Umbilical cord (tissue), 2 donors: ENCODE data around the gene PEX14. TPM values are rescaled to one million over a fixed set of nuclear protein-coding genes. Genes with fewer than 3 reads are reported as not detected.

Source experiments
- DNase-seq: peaks from one replicate; pipeline ENCODE4 v3.0.0-alpha.2; 2015; ENCODE audit warnings: low spot score
- total RNA-seq: library from RNA; depleted of rRNA; stranded (reverse); fragments of >200 nt; gene quantifications from one replicate; pipeline ENCODE4 v1.2.3, GENCODE V29; 2014; ENCODE audit warnings: low replicate concordance; ENCODE audit not compliant: insufficient read depth

The PEX14 gene
- total RNA-seq, 1 donor from 2014 or later, result 22.1 TPM

DNA sequence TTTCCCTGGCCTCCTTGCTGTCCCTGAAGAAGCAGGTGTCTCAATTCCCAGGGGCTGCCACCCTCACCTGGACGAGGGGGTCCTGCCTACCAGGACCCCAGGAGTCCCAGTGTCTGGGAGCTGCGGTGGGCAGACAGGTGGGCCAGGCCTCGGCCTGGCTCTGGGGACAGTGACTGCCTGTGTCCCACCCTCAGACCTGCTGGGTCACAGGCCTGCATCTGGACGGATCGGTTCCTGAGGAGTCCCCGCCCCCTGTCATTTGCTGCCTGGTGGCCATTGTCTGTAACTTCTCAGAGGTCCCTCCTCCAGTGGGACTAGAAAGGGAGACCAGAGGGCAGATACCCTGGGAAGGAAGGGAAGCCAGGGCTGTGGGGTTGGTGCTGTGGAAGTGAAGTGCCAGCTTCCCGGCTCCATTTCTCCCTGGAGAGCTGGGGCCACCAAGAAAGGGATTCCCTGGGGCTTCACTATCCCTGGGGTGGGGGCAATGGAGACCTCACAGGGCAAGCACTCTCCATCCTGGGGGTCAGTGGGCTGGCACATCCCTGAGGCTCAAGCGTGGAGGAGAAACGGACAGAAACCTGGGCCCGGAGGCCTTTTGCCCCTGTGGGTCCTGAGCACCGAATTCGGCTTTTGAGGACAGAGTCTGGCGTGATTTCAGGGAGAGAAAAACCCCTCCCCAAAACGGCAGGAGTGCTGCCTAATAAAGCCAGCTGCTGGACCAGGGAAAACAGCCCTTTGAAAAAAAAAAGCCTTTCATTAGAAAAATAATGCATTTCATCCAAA is 157.3 kb downstream of the PEX14 start:
- DNase-seq, result peak; percentile 51

DNA sequence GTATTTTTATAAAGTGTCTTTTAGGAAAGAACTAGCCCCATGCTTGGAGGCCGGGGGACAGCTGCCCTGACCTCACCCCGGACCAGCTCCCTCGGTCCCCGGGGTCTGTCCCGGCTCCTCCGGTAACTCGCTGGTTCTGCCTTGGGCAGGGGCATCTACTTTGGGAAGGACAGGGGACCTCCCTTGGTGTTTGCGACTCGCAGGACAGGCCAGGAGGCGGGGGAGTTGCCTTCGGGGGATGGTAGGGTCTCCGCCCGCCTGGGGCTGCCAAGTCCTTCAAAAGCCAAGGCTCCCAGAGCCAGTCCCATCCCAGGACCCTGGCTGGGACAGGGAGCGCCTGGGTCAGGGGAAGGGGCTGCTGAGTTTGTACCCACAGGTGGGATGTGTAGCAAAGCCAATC is 157.9 kb downstream of the PEX14 start:
- DNase-seq, result no peak

DNA sequence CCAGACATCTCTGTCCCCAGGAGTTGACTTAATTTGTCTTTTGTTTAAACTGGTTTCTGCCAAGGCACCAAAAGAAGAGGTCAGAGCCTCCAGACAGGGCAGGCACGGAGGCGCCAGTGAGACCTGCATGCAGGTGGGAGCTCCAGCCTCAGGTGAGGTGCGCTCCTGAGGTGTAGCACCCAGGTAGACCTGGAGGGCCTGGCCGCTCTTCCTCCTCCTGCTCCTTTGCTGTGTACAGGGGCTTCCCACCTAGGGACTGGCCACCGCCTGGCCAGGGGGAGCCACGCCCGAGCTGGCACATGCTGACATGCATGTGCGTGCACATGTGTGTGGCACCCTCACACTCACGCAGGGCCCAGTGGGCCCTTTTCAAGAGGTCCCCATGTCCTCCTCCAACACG is 158.7 kb downstream of the PEX14 start:
- no peak for DNase-seq

DNA sequence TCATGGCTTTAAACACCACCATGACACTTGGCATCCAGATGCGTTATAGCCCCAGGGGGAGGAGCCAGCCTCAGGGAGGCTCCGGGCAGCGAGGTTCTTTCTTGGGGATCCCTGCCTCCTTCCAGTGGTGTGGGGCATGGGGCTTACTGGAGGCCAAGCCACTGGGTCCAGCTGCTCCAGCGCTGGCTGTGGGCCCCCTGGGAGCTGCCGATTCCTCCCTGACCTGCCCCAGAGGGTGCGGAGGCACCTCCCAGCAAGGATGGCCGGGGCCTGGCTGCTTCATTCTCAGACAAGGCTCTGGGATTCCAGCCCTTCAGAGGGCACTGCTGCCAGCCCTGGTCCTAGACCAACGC is 159.3 kb downstream of the PEX14 start:
- no peak for DNase-seq

DNA sequence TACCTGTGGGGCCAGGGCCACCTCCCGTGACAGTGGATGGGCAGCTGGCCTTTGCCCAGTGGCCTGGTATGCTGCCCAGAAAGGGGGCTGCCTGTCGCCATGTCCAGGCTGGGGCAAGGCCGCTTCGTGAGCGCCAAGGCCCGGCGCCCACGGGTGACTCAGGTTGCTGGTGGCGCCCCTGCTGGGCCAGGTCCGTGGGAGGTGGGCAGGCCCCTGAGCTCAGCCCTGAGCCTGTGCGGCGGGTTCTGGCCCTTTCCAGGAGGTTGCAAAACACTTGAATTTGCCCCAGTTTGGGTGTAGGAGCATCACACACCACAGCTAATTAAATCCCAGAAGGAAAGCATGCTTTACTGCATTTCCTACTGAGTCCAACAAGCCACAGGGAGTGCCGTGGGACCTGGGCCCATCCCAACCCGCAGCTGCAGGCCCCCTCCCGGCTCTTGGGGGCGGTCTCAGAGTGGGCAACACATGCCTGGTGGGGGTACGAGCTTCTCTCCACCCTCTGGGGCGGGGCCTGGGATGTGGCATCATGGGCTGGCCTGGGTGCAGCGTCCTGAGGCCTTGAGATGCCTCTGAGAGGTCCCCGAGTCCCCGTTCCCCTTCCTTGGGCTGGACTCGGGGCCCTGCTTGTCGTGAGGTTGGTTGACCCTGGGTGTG is 159.8 kb downstream of the PEX14 start:
- peak; percentile 62 for DNase-seq

DNA sequence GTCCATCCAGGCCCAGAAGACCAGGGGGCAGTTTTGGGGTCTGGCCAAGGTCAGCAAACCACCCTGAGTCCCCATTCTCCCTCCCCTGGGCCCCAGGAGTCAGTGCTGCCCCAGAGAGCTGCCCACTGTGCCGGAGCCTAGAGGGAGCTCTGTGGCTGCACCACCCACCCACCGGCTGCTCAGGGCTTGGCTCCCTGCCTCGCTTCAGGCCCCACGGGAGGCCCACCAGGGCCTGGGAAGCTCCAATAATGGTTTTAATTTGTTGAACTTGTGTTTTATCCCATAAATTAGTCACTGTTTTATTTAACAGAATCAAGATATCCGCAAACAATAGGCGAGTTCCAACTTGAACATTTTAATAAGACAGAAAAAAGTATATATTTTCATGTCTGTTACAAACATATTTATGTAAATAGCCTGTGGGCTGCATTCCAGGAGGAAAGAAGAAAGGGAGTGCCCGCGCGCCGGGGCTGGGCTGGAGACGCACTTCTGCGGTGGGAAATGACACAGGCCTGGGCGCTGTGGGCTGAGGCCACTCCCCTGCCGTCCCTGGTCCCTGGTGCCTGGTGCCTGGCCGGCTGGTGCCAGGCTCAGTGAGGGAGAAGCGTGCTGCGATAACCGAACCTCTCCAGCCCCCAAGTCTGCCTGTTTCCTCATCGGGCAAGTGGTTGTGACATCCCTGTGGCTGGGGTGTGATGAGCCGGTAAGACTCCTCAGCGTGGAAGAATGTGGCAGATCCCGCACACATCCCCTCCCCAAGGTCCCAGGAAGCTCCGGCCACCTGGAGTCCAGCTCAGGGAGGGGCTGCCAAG is 160.5 kb downstream of the PEX14 start:
- DNase-seq, result peak; percentile 40

DNA sequence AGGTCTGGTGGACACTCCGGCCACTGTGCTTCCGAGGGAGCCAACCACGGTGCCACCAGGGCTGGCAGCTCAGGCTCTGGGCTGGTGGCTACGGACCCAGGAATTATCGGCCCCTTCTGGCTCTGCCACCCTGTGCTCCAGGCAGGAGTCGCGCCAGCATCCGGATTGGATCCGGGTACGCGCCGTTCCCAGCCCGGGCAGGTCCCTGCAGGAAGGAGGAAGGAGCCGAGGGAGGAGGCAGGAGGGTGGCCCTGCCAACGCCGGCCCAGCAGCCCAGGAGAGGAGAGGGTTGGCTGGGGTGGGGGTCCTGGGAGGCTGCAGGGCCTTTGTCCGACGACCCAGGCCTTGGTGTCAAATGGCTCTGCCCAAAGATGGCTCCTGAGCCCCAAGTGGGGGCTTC is 161.2 kb downstream of the PEX14 start:
- DNase-seq, result no peak

DNA sequence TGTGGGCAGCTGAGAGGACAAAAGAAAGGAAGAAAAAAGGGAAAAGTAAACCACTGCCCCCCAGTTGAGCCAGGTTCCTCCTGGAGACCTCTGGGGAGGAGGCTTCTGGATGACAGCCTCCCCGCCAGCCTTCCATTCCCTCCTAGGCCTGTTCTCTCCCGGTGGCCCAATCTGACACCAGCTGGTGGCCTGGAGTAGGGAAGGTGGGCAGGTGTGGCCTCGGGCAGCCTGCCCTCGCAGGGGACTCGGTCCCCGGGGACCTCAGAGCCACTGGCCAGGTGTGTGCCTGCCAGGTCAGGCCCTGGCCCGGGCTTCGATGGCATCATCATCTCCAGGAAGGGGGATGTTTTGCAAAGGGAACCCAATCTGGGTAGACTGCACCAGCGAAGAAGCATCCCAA is 162.7 kb downstream of the PEX14 start:
- DNase-seq, result no peak

DNA sequence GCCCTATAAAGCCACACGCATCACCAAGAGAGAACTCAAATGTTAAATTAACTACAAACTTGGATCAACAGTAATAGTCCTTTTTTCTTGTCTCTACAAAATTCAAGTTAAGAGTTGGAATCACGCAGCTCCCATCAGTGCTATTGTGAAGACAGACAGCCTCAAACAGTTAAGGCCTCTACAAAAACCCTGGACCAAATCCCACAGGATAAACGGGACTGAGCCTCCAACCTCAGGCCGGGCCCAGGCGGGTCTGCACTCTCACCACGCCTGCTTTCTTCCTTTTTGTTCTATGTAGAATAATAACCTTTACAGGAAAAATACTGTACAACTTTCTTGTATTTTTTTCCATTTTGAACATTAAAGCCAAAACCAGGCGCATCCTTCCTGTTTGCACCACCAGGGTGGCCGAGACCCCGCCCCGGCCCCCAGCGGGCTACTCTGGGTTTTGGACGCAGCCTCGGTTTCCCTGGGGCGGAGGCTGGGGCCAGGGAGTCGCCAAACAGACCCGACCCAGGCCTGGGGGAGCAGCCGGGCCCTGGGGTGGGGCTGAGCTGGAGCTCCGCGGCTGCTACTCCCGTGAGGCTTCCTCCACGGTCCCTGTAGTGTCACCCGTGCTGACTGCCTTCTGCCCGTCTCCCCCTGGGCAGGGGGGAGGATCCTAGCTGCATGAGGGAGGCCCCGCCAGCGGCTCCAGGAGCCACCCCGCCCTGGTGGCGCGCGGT is 163.2 kb downstream of the PEX14 start:
- peak; percentile 72 for DNase-seq

DNA sequence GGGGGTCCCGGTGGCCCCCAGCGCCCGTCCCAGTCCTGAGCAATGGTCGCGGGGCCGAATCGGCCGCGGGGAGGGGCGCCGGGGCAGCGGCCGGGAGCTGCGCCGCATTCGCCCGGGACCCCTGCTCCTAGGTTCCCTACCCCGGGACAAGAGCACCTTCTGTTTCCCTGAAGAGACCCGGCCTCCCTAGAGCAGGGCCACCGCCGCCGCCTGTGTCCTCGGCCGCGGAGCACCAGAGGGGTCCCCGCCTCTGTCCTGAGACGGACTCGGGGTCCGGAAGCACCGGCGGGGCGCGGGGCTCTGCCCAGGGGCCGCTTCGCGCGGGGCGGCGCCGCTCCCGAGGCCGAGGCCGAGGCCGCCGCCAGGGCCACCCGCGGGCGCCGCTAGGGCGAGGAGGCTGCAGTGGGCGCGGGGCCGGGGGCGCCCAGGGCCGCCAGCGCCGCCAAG is 163.8 kb downstream of the PEX14 start:
- DNase-seq, result no peak

DNA sequence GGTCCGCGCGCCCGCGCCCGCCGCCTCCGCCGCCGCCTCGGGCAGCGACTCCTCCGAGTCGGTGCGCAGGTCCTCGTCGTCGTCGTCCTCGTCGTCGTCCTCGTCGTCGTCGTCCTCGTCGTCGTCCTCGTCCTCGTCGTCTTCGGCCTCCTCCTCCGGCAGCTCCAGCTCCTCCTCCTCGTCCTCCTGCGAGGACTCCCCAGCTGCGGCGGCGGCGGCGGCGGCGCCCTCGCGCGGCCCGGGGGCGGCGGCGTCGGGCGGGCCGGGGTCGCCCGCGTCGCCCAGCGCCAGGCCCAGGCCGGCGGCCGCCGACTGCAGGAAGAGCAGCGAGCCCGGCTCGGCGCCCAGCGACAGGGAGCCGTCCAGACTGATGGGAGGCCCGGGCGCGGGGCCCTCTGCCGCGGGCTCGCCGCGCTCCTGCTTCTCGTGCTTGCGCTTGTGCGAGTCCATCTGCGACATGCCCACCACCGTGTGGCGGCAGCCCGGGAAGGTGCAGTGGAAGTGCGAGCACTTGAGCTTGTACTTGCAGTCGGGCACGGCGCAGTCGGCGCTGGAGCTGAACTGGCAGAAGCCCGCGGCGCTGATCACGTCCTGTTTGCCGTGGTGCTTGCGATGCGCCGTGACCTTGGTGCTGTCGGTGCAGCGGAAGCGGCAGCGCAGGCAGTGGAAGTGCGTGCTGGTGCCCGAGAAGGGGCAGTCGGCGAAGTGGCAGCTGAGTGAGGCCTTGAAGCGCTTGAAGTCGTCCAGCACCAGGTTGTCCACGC is 164.4 kb downstream of the PEX14 start:
- no peak for DNase-seq

DNA sequence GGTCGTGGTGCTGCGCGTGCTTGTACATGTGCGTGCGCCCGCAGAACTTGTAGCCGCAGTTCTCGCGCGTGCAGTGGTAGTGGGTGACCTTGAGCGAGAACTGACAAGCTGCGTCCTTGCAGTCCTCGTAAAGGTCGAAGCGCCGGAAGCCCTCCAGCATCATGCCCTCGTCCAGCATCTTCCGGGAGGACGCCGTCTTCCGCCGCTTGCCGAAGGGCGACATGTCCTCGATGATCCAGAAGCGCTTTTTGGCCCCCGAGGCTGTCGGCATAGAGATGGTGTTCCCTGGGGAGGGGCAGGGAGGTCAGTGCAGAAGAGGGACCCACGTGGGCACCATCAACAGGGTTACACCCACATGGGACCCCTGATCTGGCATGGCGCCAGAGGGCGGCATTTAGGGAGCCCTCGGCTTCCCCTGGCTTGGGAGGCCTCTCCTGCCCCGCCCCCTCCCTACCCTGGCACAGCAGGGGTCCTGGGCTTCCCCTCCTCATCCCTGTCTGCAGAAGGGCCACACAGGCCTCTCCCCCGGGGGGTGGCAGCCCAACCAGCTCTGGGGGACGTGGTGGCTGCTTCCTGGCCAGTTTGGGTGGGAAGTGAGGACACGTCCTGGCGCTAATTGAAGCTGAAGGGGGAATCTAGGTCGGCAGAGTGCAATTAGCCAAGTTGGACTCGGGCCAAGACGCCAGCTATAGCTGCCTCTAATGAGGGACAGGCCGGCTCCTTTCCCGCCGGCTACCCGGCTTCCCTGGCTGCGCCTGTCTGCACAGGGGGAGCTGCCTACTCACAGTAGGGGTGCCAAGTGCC is 165.2 kb downstream of the PEX14 start:
- no peak for DNase-seq

DNA sequence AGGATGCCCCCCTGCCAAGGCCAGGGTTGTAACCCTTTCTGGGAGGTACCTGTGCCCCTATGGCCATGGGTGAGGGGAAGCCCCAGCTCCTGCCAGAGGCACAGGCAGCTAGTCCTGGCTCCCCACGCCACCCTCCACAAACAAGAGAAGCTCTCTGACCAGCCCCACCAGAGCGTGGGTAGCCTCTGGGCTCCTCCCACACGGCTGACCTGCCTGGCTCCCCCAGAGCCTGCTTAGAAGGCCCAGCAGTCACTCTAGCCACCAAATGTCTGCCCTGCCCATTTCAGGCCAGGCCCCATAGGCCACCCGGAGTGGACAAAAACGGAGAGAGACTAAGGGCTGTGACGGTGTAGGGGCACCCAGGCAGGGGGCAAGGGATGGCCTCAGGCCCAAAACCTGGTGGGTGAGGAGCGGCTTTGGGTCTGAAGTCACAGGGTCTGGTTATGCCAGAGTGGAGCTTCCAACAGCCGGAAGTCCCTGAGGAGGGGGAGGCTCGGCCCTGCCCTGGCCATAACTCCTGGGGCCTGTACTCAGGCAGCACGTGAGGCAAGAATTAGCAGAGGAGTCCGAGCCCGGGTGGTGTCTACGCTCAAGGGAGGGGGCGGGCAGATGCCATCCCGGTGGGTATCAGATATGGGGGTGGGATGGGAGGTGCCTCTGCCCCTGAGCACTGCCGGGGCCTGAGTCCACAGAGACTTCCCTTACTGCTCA is 166.2 kb downstream of the PEX14 start:
- DNase-seq, result no peak

DNA sequence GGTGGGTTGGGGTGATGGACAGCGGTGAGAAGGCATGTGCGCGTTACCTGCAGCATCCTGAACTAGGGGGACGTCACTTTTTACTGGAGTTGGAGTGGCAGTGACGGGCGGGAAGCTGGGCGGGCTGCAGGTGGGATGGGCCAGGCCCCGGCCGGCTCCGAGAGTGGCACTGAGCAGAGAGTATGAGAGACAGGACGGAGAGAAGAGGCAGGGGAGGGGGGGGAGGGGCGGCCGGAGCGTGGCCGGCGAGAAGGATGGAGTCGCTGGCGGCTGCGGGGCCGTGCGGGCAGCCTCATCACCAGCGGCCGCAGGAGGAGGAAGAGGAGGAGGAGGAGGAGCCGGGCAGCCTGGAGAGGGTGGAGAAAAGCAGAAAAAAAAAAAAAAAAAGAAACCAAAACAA is 167.2 kb downstream of the PEX14 start:
- DNase-seq, result no peak

DNA sequence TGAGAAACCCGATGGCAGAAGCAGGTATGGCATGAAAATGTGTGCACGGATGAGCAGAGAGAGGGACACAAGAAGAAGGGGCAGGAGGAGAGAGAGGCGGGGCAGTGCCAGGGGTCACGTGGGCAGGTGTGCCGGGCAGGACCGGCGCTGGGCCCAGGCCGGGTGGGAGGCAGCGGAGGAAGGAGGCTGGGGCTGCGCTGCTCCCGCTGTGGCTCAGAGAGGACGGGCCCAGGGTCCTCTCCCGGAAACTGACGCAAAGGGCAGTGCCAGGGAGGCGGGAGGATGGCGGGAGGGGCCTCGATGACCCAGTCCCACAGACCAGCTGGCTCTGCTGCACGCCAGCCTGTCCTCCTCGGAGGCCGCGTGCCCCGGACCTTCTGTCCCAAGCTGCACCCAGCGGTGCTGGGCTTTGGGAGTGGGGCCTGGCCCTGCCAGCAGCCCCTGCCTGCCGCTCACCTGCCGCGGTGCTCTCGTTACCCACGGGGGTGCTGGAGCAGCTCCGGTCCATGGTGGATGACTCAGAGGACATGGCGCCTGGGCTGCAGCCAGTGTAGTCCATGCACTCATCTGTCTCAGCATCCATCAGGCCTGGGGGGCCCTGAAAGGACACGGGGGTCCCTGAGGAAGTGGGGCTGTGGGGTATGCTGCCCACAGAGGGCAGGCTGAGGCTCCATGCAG is 167.8 kb downstream of the PEX14 start:
- DNase-seq, result no peak

DNA sequence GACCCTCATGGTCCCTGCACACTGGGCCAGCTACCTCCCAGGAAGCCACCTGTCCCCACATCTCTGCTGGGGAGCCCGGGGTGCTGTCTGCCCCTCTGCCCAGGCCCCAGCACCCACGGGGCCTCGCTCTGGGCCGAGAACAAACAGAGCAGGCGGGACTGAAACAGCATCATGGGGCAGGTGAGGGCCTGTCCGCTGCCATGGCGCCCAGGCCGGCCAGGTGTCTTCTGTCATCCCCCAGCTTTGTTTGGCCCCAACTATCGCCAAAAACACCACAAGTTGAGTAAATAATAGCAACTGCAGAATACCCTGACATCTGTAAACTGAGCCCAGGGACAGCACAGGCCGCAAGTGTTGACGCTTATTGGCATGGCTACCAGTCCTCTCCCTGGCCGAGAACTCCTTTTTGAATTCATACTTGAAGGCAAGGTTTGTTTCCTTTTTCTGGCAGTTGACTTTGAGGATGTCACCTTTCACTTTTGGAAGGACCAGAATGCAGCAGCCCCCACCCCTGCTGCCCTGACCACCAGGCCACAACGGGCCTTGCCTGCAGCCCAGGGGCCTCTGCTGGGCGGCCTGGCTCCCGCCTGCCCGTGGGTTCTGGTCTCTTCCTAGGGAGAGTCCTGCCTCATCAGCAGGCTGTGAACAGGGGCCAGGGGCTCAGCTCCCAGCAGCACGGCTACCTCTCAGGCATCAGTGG is 169.0 kb downstream of the PEX14 start:
- no peak for DNase-seq

DNA sequence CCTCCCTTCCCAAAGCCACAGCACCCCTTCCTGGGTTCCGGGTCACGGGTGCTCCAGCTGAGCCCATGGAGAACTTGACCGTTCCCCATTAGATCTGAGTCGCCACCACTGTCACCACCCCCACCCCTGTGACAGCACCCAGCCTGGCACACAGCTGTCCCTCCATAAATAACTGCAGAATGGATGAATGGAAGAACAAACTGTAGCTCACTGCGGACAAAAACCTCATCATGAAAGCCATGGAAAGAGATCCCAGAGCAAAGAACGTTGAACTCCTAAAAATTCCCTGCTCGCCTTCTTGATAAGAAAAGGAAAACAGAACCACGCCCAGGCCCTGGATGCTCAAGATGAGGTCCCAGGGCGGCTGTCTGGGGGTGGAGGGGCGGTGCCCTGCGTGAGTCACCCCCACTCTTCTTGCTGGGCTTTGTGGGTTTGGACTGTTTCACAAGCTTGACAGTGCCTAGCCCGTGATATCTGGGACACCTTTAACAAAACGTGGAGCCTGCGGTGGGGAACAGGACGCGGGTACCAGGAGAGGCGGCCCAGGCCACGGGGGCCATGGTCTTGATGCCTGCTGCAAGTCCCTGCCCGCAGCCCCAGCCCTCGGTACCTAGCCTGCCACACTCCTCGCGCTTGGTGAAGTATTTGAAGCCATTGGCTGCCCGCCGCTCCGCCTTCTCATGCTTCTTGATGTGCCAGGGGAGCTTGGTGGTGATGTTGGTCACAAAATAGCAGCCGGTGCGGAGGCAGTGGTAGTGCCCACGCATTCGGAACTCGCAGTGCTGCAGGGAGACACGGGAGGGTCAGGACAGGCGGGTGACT is 169.8 kb downstream of the PEX14 start:
- no peak for DNase-seq
